SK-N-SH (cell line): ENCODE measurements around the gene IPMK. TPM values are rescaled to one million over a fixed set of nuclear protein-coding genes. Genes with fewer than 3 reads are reported as not detected.

Source experiments
- CTCF ChIA-PET: fragments of 300-600, 350-600 bp; formaldehyde crosslinking; extraction: SDS; loops from one replicate; lab custom pipeline; 2021; lab: Yijun Ruan, JAX
- POLR2A ChIA-PET: fragments of 350-600 bp; sonication (Branson Sonifier 250); formaldehyde crosslinking; extraction: SDS; loops from one replicate; lab custom pipeline; 2020; ENCODE audit warnings: antibody characterized with exemption, inconsistent platforms; lab: Yijun Ruan, JAX
- DNase-seq: peaks from one replicate; pipeline ENCODE4 v3.0.0; 2012
- H2AFZ ChIP-seq: fragments of 200-600 bp; sonication (generic); 2 replicates; pipeline ENCODE4 v1.8.1; 2016; ENCODE audit warnings: antibody characterized with exemption, mild to moderate bottlenecking, low read depth
- H3F3A ChIP-seq: fragments of 200-600 bp; sonication (generic); replicated peaks from 2 replicates; pipeline ENCODE3; 2016; ENCODE audit warnings: antibody characterized with exemption, mild to moderate bottlenecking; ENCODE audit not compliant: insufficient read depth
- H3K27ac ChIP-seq, 2 experiments: fragments of 200-500 bp in 1 of 2; fragments of 200-600 bp in 1 of 2; sonication (Bioruptor generic) in 1 of 2; sonication (generic), shearing (Covaris generic) in 1 of 2; 2 replicates each; pipeline versions ENCODE4 v1.5.1 to v1.6.1; 2014 to 2016; ENCODE audit warnings: low read depth in 2 of 2, inconsistent platforms in 1 of 2, low read length in 1 of 2, mild to moderate bottlenecking in 1 of 2, mixed read lengths in 1 of 2
- H3K27me3 ChIP-seq: fragments of 200-600 bp; sonication (generic), shearing (Covaris generic); 2 replicates; pipeline ENCODE4 v1.6.1; 2016; ENCODE audit warnings: mixed run types; ENCODE audit not compliant: insufficient read depth
- H3K36me3 ChIP-seq, 2 experiments: fragments of 200-500 bp in 1 of 2; fragments of 200-600 bp in 1 of 2; sonication (Bioruptor generic) in 1 of 2; sonication (generic) in 1 of 2; replicated peaks in 1 of 2; 2 replicates each; pipeline versions ENCODE3 to v1.5.1; 2014 to 2016; ENCODE audit warnings: low read length in 1 of 2, mild to moderate bottlenecking in 1 of 2; ENCODE audit not compliant: insufficient read depth in 2 of 2, control insufficient read depth in 1 of 2
- H3K4me1 ChIP-seq, 2 experiments: fragments of 200-500 bp in 1 of 2; fragments of 200-600 bp in 1 of 2; sonication (Bioruptor generic) in 1 of 2; sonication (generic), shearing (Covaris generic) in 1 of 2; 2 replicates each; pipeline versions ENCODE4 v1.5.1 to v1.6.1; 2014 to 2016; ENCODE audit warnings: low read depth in 1 of 2, low read length in 1 of 2, mixed run types in 1 of 2; ENCODE audit not compliant: insufficient read depth in 2 of 2, control insufficient read depth in 1 of 2
- H3K4me2 ChIP-seq: fragments of 200-600 bp; sonication (generic), shearing (Covaris generic); 2 replicates; pipeline ENCODE4 v1.6.1; 2017; ENCODE audit warnings: mixed run types
- H3K4me3 ChIP-seq, 2 experiments: fragments of 200-500 bp in 1 of 2; fragments of 200-600 bp in 1 of 2; sonication (Bioruptor generic) in 1 of 2; sonication (generic), shearing (Covaris generic) in 1 of 2; 2 replicates each; pipeline versions ENCODE4 v1.5.1 to v1.8.1; 2014 to 2016; ENCODE audit warnings: low read depth in 2 of 2, inconsistent platforms in 1 of 2, low read length in 1 of 2, mild to moderate bottlenecking in 1 of 2, mixed read lengths in 1 of 2, moderate library complexity in 1 of 2
- H3K79me2 ChIP-seq: fragments of 200-600 bp; sonication (generic); 2 replicates; pipeline ENCODE4 v1.8.1; 2017; ENCODE audit warnings: mild to moderate bottlenecking; ENCODE audit not compliant: insufficient read depth
- H3K9ac ChIP-seq: fragments of 200-600 bp; sonication (generic); 2 replicates; pipeline ENCODE4 v1.6.1; 2017; ENCODE audit warnings: mixed run types
- H3K9me2 ChIP-seq: fragments of 200-600 bp; sonication (generic); 2 replicates; pipeline ENCODE4 v1.6.1; 2017; ENCODE audit warnings: mixed run types
- H3K9me3 ChIP-seq: fragments of 200-600 bp; sonication (generic); 2 replicates; pipeline ENCODE4 v1.6.1; 2017; ENCODE audit warnings: mixed run types, mild to moderate bottlenecking, moderate library complexity
- H4K20me1 ChIP-seq: fragments of 200-600 bp; sonication (generic); 2 replicates; pipeline ENCODE4 v1.6.1; 2017; ENCODE audit warnings: mild to moderate bottlenecking, mixed run types; ENCODE audit not compliant: insufficient read depth
- CHD2 ChIP-seq: fragments of 150-350 bp; IDR thresholded peaks from 2 replicates; pipeline ENCODE4 v1.6.1; 2018; ENCODE audit warnings: low read length; ENCODE audit not compliant: partially characterized antibody
- ELF1 ChIP-seq: IDR thresholded peaks from 2 replicates; pipeline ENCODE4 v1.4.0; 2012
- EZH2phosphoT487 ChIP-seq: fragments of 200-600 bp; sonication (generic); IDR thresholded peaks from 2 replicates; pipeline ENCODE4 v1.6.1; 2017; ENCODE audit warnings: low read depth, mixed run types, mild to moderate bottlenecking, antibody characterized with exemption, moderate library complexity, borderline replicate concordance
- FOXJ3 ChIP-seq: sonication (generic); formaldehyde crosslinking; IDR thresholded peaks from 2 replicates; pipeline ENCODE4 v1.5.1; 2020; ENCODE audit warnings: mild to moderate bottlenecking, missing genetic modification reagents
- FOXM1 ChIP-seq: IDR thresholded peaks from 2 replicates; pipeline ENCODE4 v1.4.0; 2012; ENCODE audit warnings: low read depth, mild to moderate bottlenecking
- JUND ChIP-seq: IDR thresholded peaks from 2 replicates; pipeline ENCODE4 v1.4.0; 2012
- MXI1 ChIP-seq: IDR thresholded peaks from 2 replicates; pipeline ENCODE4 v1.6.1; 2012; ENCODE audit warnings: mild to moderate bottlenecking, low read depth, low read length, improper control_type of control experiment
- POLR2AphosphoS5 ChIP-seq: IDR thresholded peaks from 2 replicates; pipeline ENCODE4 v1.6.1; 2012; ENCODE audit warnings: low read depth, low read length
- RAD21 ChIP-seq: IDR thresholded peaks from 2 replicates; pipeline ENCODE4 v1.6.1; 2012; ENCODE audit warnings: mild to moderate bottlenecking, low read length
- RCOR1 ChIP-seq: fragments of 150-350 bp; IDR thresholded peaks from 2 replicates; pipeline ENCODE4 v1.6.1; 2017; ENCODE audit warnings: antibody characterized with exemption, low read length
- RXRA ChIP-seq: IDR thresholded peaks from 2 replicates; pipeline ENCODE4 v1.4.0; 2012; ENCODE audit warnings: low read depth, mild to moderate bottlenecking, borderline replicate concordance
- SIN3A ChIP-seq: IDR thresholded peaks from 2 replicates; pipeline ENCODE4 v1.6.1; 2012; ENCODE audit warnings: low read depth, mild to moderate bottlenecking, low read length, moderate library complexity, borderline replicate concordance
- USF1 ChIP-seq: IDR thresholded peaks from 2 replicates; pipeline ENCODE4 v1.4.0; 2012; ENCODE audit warnings: low read depth, borderline replicate concordance
- YY1 ChIP-seq: IDR thresholded peaks from 2 replicates; pipeline ENCODE4 v1.4.0; 2012; ENCODE audit warnings: low read depth, mild to moderate bottlenecking
- WGBS: methylation state at CpG from one replicate; pipeline ENCODE4 v1.1.6; 2017; ENCODE audit warnings: low lambda C conversion rate; 5-methylcytosine and 5-hydroxymethylcytosine counted together
- polyA plus RNA-seq, 3 experiments: library from polyadenylated mRNA; depleted of rRNA; stranded (reverse); fragments of >200 nt; gene quantifications; 2 replicates each; pipeline ENCODE4 v1.2.3, GENCODE V29; 2012
- TF ChIP-seq, protein P1 (sequence below): IDR thresholded peaks from 2 replicates; pipeline ENCODE4 v1.6.1; 2012; ENCODE audit warnings: mild to moderate bottlenecking, low read depth, low read length, moderate library complexity
- TF ChIP-seq, protein P2 (sequence below): fragments of 150-350 bp; IDR thresholded peaks from 2 replicates; pipeline ENCODE4 v1.6.1; 2016; ENCODE audit warnings: mild to moderate bottlenecking, low read depth, low read length

The IPMK gene
- polyA plus RNA-seq, 1 of the 3 experiments (the other 2 are of a cell fraction), result 0.71 TPM

GRCh38 chr10:58175990-58176900 lies 91.4 kb downstream of the IPMK start:
- Histone ChIP-seq H4K20me1 (no peaks in the 10 kb centered on the region), H3K79me2 (no peaks in the 10 kb centered on the region), H3K9me3 (no peaks in the 10 kb centered on the region), H2AFZ (no peak overlapping the region), H3K9ac (no peak overlapping the region), H3K27ac (no peak overlapping the region), H3K4me2 (no peak overlapping the region), H3K4me3 (no peak overlapping the region), H3K36me3 (no peaks in the 10 kb centered on the region), H3K9me2 (no peaks in the 10 kb centered on the region), H3F3A (no peaks in the 10 kb centered on the region), H3K27me3 (no peaks in the 10 kb centered on the region), H3K4me1 (no peaks in the 10 kb centered on the region; a peak in 1 of 4 replicates)
- POLR2A ChIA-PET, result no interaction called here
- no peak for DNase-seq
- WGBS, result 23% methylated on average over 2 of the region's 2 CpGs
- CTCF ChIA-PET, result interaction anchor here (1.0 to 7.4 kb wide), 15 partner anchors 8 to 236 kb away, joined by 3 to 200 read pairs (median 5); partner anchors contain the start of genes CISD1 and IPMK
- TF ChIP-seq, protein P1, sequence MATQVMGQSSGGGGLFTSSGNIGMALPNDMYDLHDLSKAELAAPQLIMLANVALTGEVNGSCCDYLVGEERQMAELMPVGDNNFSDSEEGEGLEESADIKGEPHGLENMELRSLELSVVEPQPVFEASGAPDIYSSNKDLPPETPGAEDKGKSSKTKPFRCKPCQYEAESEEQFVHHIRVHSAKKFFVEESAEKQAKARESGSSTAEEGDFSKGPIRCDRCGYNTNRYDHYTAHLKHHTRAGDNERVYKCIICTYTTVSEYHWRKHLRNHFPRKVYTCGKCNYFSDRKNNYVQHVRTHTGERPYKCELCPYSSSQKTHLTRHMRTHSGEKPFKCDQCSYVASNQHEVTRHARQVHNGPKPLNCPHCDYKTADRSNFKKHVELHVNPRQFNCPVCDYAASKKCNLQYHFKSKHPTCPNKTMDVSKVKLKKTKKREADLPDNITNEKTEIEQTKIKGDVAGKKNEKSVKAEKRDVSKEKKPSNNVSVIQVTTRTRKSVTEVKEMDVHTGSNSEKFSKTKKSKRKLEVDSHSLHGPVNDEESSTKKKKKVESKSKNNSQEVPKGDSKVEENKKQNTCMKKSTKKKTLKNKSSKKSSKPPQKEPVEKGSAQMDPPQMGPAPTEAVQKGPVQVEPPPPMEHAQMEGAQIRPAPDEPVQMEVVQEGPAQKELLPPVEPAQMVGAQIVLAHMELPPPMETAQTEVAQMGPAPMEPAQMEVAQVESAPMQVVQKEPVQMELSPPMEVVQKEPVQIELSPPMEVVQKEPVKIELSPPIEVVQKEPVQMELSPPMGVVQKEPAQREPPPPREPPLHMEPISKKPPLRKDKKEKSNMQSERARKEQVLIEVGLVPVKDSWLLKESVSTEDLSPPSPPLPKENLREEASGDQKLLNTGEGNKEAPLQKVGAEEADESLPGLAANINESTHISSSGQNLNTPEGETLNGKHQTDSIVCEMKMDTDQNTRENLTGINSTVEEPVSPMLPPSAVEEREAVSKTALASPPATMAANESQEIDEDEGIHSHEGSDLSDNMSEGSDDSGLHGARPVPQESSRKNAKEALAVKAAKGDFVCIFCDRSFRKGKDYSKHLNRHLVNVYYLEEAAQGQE, result peak; percentile 96
- no peak for TF ChIP-seq USF1

DNA sequence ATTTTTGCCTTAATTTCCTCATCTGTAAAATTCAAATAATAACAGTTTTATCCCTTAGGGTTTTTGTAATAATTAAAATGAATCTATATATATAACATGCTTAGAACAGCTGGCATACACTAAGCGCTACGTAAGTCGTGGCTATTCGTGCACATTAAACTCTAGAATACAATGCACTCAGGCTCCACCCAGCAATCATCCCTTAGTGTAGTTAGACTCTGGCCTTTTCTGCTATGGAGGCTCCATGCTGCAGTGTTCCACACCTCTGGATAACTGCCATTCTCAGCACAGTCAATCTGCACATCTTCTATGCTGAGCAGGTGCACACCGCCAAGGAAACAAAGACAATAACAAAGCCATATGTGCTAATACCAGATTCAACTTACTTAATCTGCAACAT lies 92.9 kb downstream of the IPMK start:
- Histone ChIP-seq H3K27ac (no peak overlapping the region), H3K36me3 (no peaks in the 10 kb centered on the region), H3K79me2 (no peaks in the 10 kb centered on the region), H3K27me3 (no peaks in the 10 kb centered on the region), H3K4me2 (no peak overlapping the region), H2AFZ (no peak overlapping the region), H4K20me1 (no peaks in the 10 kb centered on the region), H3K9ac (no peak overlapping the region), H3F3A (no peaks in the 10 kb centered on the region), H3K9me3 (no peaks in the 10 kb centered on the region), H3K4me1 (no peaks in the 10 kb centered on the region; a peak in 1 of 4 replicates), H3K9me2 (no peaks in the 10 kb centered on the region), H3K4me3 (no peak overlapping the region)
- TF ChIP-seq RCOR1 (no peak), FOXJ3 (CRISPR knock-in tag) (no peak), POLR2AphosphoS5 (no peak), FOXM1 (no peak), YY1 (no peak), EZH2phosphoT487 (no peak), USF1 (no peak), SIN3A (no peak), RXRA (no peak), ELF1 (no peak), CHD2 (no peak), RAD21 (no peak), JUND (no peak), MXI1 (no peak)
- TF ChIP-seq, protein P2, sequence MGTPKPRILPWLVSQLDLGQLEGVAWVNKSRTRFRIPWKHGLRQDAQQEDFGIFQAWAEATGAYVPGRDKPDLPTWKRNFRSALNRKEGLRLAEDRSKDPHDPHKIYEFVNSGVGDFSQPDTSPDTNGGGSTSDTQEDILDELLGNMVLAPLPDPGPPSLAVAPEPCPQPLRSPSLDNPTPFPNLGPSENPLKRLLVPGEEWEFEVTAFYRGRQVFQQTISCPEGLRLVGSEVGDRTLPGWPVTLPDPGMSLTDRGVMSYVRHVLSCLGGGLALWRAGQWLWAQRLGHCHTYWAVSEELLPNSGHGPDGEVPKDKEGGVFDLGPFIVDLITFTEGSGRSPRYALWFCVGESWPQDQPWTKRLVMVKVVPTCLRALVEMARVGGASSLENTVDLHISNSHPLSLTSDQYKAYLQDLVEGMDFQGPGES, result no peak
- ChIA-PET CTCF (interaction anchor here (1.2 to 7.4 kb wide), 2 partner anchors 119 to 210 kb away, joined by 3 to 200 read pairs; no protein-coding TSS in a partner anchor), POLR2A (no interaction called here)
- DNase-seq, result no peak
- WGBS, result 89% methylated on average over 5 of the region's 5 CpGs
